Endodermal cell (in vitro differentiated cells): ENCODE data around the gene SIT1. TPM values are rescaled to one million over a fixed set of nuclear protein-coding genes. Genes with fewer than 3 reads are reported as not detected.

Experiments used
- DNase-seq: peaks from one replicate; pipeline ENCODE4 v3.0.0-alpha.2; 2017
- H3K27ac ChIP-seq: 2 replicates; pipeline ENCODE4 v1.5.1; 2013; ENCODE audit warnings: mild to moderate bottlenecking, low read depth, low read length, moderate library complexity
- H3K27me3 ChIP-seq: 2 replicates; pipeline ENCODE4 v1.6.1; 2013; ENCODE audit warnings: mild to moderate bottlenecking, low read length, moderate library complexity; ENCODE audit not compliant: insufficient read depth, control insufficient read depth, poor library complexity, severe bottlenecking
- H3K36me3 ChIP-seq: 2 replicates; pipeline ENCODE4 v1.7.0; 2013; ENCODE audit warnings: mild to moderate bottlenecking, low read length, moderate library complexity; ENCODE audit not compliant: control insufficient read depth, insufficient read depth
- H3K4me1 ChIP-seq: one replicate; pipeline ENCODE4 v1.7.0; 2013; ENCODE audit warnings: low read length; ENCODE audit not compliant: control insufficient read depth, insufficient read depth
- H3K4me3 ChIP-seq: 2 replicates; pipeline ENCODE4 v1.5.1; 2013; ENCODE audit warnings: mild to moderate bottlenecking, low read length, moderate library complexity
- H3K9ac ChIP-seq: 2 replicates; pipeline ENCODE4 v1.6.1; 2013; ENCODE audit warnings: mild to moderate bottlenecking, low read length, moderate library complexity; ENCODE audit not compliant: poor library complexity, severe bottlenecking; ENCODE audit errors: extremely low read depth
- H3K9me3 ChIP-seq: 2 replicates; pipeline ENCODE4 v1.6.1; 2013; ENCODE audit warnings: mild to moderate bottlenecking, low read length, moderate library complexity; ENCODE audit not compliant: control insufficient read depth
- H3K27ac Mint-ChIP-seq: 2 replicates; pipeline ENCODE4 v1.8.0; 2020; ENCODE audit warnings: mixed read lengths
- H3K27me3 Mint-ChIP-seq: 2 replicates; pipeline ENCODE4 v1.8.0; 2021; ENCODE audit warnings: mild to moderate bottlenecking, mixed read lengths; ENCODE audit not compliant: insufficient read depth
- H3K36me3 Mint-ChIP-seq: 2 replicates; pipeline ENCODE4 v1.8.0; 2020; ENCODE audit warnings: low read depth, mixed read lengths
- H3K4me1 Mint-ChIP-seq: 2 replicates; pipeline ENCODE4 v1.8.0; 2020; ENCODE audit warnings: mixed read lengths
- H3K4me3 Mint-ChIP-seq: 2 replicates; pipeline ENCODE4 v1.8.0; 2020; ENCODE audit warnings: mild to moderate bottlenecking, moderate library complexity, mixed read lengths
- H3K9me3 Mint-ChIP-seq: 2 replicates; pipeline ENCODE4 v1.8.0; 2020; ENCODE audit warnings: mild to moderate bottlenecking, mixed read lengths
- WGBS, 2 experiments: methylation state at CpG; one replicate each; pipeline versions ENCODE4 v1.1.5 to v1.1.7; 2013; ENCODE audit warnings: missing lambda C conversion rate in 2 of 2, mixed read lengths in 1 of 2; ENCODE audit not compliant: insufficient coverage in 1 of 2, insufficient read length in 1 of 2; 5-methylcytosine and 5-hydroxymethylcytosine counted together
- microRNA-seq: library from miRNA; unstranded; fragments of <30 nt; microRNA quantifications from one replicate; pipeline ENCODE4 v1.2.0, GENCODE V29; 2020; ENCODE audit warnings: borderline microRNAs expressed
- total RNA-seq, 2 donors: library from RNA; stranded (reverse); fragmentation: NEBNext Ultra II Directional in 1 of 2; extraction: Animal tissue kit (Norgen Biotek cat#: 25700) in 1 of 2; gene quantifications; 2 replicates in 1 of 2; 3 replicates in 1 of 2; pipeline ENCODE4 v1.2.1, GENCODE V29; 2021
- TF ChIP-seq, protein P1 (sequence below): fragments of 200-600 bp; sonication (generic); conservative IDR thresholded peaks from 2 replicates; pipeline ENCODE4 v1.5.0; 2021; ENCODE audit warnings: antibody characterized with exemption, mild to moderate bottlenecking

SIT1 gene
- total RNA-seq, 2 donors from 2014 or later, result 0.22 TPM; not detected in 1

DNA sequence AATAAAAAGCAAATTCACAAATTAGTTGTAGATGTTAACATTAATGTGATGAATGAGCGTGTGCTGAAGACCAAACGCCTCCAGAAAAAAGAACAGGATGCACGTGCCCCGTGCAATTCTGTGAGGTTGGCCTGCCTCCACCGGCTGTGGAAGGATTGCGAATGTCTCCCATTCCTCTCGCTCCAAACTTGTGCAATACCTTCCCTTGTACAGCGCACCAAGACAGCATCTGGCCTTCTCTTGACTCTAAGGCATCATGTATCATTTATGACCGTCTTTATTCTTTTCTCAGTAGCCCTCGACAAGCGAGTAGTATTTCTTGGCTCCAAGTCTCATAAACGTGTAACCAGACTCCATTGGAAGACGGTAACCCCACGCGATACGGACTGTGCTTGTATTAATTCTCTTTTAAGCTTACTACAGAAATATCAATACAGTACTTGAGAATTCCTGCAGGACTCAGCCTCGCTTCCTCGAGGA lies 47.2 kb downstream of the SIT1 start:
- Mint-ChIP-seq H3K4me1 (peaks cover 5% of the 10 kb centered on the region), H3K27me3 (peaks cover 2% of the 10 kb centered on the region), H3K9me3 (no peaks in the 10 kb centered on the region), H3K4me3 (peak overlapping the region; percentile 81), H3K27ac (no peak overlapping the region), H3K36me3 (peaks cover 14% of the 10 kb centered on the region)
- Histone ChIP-seq H3K27ac (peak overlapping the region; percentile 74), H3K4me3 (peak overlapping the region; percentile 81), H3K9me3 (no peaks in the 10 kb centered on the region), H3K36me3 (peaks cover 10% of the 10 kb centered on the region), H3K27me3 (no peaks in the 10 kb centered on the region), H3K9ac (peak overlapping the region; percentile 62), H3K4me1 (peaks cover 6% of the 10 kb centered on the region)
- WGBS, 2 experiments, result 50% methylated on average over 16 to 18 of the region's 18 CpGs
- DNase-seq, result no peak
- TF ChIP-seq, protein P1, sequence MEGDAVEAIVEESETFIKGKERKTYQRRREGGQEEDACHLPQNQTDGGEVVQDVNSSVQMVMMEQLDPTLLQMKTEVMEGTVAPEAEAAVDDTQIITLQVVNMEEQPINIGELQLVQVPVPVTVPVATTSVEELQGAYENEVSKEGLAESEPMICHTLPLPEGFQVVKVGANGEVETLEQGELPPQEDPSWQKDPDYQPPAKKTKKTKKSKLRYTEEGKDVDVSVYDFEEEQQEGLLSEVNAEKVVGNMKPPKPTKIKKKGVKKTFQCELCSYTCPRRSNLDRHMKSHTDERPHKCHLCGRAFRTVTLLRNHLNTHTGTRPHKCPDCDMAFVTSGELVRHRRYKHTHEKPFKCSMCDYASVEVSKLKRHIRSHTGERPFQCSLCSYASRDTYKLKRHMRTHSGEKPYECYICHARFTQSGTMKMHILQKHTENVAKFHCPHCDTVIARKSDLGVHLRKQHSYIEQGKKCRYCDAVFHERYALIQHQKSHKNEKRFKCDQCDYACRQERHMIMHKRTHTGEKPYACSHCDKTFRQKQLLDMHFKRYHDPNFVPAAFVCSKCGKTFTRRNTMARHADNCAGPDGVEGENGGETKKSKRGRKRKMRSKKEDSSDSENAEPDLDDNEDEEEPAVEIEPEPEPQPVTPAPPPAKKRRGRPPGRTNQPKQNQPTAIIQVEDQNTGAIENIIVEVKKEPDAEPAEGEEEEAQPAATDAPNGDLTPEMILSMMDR, result no peak

DNA sequence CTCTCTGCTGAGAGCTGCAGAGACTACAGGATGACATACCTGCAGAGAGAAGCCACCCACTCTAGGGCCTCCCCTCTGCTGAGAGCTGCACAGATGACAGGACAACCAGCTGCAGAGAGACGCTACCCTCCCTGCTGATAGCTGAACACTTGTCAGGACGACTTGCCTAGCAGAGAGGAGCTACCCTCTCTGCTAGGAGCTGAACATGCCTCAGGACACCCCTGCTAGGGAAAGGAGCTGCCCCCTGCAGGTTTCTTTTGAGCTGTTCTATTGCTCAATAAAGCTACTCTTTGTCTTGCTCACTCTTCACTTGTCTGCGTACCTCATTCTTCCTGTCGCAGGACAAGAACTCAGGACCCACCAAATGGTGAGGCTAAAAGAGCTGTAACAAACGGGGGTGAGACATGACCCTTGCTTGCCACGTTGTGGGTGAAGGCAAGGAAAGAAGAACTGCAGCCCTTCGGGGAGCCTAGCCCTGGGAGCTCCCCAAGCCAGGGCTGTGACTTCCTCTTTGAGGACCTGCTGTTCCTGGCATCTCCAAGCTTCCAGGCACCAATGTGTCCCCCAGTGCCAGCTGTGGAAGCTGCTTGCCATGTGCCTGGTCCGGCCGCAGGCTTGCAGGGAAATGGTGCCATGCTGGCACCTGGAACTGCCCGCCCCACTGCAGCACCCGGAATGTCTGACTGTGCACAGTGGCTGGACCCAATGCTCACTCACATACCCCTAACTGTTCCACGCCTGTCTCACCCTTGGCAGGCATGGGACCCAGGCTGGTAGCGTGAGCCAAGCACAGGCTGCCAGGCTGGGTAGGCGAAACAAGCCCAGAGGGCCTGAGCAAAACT lies 50.7 kb downstream of the SIT1 start:
- peak; percentile 62 for DNase-seq
- H3K9me3 Mint-ChIP-seq, result peaks cover 3% of the 10 kb centered on the region
- no peak overlapping the region for H3K4me3 Mint-ChIP-seq
- Histone ChIP-seq H3K9me3 (no peaks in the 10 kb centered on the region), H3K4me1 (no peaks in the 10 kb centered on the region), H3K27ac (no peak overlapping the region), H3K36me3 (no peaks in the 10 kb centered on the region), H3K9ac (no peak overlapping the region), H3K27me3 (no peaks in the 10 kb centered on the region), H3K4me3 (no peak overlapping the region)
- 82 to 85% methylated on average over 9 to 14 of the region's 14 CpGs for WGBS, 2 experiments
- H3K36me3 Mint-ChIP-seq, result no peaks in the 10 kb centered on the region
- H3K4me1 Mint-ChIP-seq, result peaks cover 3% of the 10 kb centered on the region
- TF ChIP-seq, protein P1, result peak; percentile 44
- peaks cover 2% of the 10 kb centered on the region for H3K27me3 Mint-ChIP-seq
- no peak overlapping the region for H3K27ac Mint-ChIP-seq

Small RNA genes within 50 kb of the gene (microRNA-seq; reads per million reads assigned to microRNA genes)
- gene MIR4667, result not detected

Other genes with a start within 250 kb of the SIT1 start
- gene RUSC2, start 160.8 kb downstream of the SIT1 start, total RNA-seq, result 10 to 100 TPM; 17.2 to 21.0 TPM
- 10 to 100 TPM; 30.7 to 35.2 TPM for gene TESK1, start 45.7 kb downstream of the SIT1 start, total RNA-seq
- 1 to 10 TPM; 2.4 to 6.9 TPM for gene CD72, start 32.5 kb downstream of the SIT1 start, total RNA-seq
- over 10,000 TPM; 17,358 to 20,060 TPM for gene RMRP, start 7.1 kb upstream of the SIT1 start, total RNA-seq
- gene CCDC107, start 7.4 kb upstream of the SIT1 start, total RNA-seq, result 10 to 100 TPM; 10.6 to 15.3 TPM
- gene ARHGEF39, start 14.3 kb upstream of the SIT1 start, total RNA-seq, result 10 to 100 TPM; 22.1 to 36.4 TPM
- 1 to 10 TPM; 1.8 to 3.6 TPM for gene CA9, start 23.0 kb upstream of the SIT1 start, total RNA-seq
- gene TPM2, start 39.0 kb upstream of the SIT1 start, total RNA-seq, result 100 to 1,000 TPM; 191 to 251 TPM
- gene TLN1, start 81.3 kb upstream of the SIT1 start, total RNA-seq, result 100 to 1,000 TPM; 117 to 123 TPM
- 10 to 100 TPM; 28.1 to 33.6 TPM for gene CREB3, start 81.7 kb upstream of the SIT1 start, total RNA-seq
- 100 to 1,000 TPM; 107 to 117 TPM for gene GBA2, start 98.3 kb upstream of the SIT1 start, total RNA-seq
- gene RGP1, start 98.4 kb upstream of the SIT1 start, total RNA-seq, result 10 to 100 TPM; 24.6 to 30.1 TPM
- under 1 TPM in 1 of 2 donors, not detected in 1; 0.66 TPM for gene MSMP, start 103.3 kb upstream of the SIT1 start, total RNA-seq
- 10 to 100 TPM; 22.9 to 26.0 TPM for gene NPR2, start 140.7 kb upstream of the SIT1 start, total RNA-seq
- 1 to 10 TPM; 1.2 to 1.4 TPM for gene SPAG8, start 161.3 kb upstream of the SIT1 start, total RNA-seq
- 10 to 100 TPM; 34.3 to 48.6 TPM for gene HINT2, start 164.1 kb upstream of the SIT1 start, total RNA-seq
- gene FAM221B, start 177.8 kb upstream of the SIT1 start, total RNA-seq, result under 1 TPM in 1 of 2 donors, not detected in 1; 0.22 TPM
- gene TMEM8B, start 178.3 kb upstream of the SIT1 start, total RNA-seq, result 10 to 100 TPM; 12.8 to 18.3 TPM
- not detected for gene OR13J1, start 219.5 kb upstream of the SIT1 start, total RNA-seq